ENCODE measurements around the gene HERPUD1. TPM values are rescaled to one million over a fixed set of nuclear protein-coding genes. Genes with fewer than 3 reads are reported as not detected.

HERPUD1 gene
- polyA plus RNA-seq, 1 of the 3 experiments (the other 2 are of a cell fraction), result 46.3 TPM

DNA sequence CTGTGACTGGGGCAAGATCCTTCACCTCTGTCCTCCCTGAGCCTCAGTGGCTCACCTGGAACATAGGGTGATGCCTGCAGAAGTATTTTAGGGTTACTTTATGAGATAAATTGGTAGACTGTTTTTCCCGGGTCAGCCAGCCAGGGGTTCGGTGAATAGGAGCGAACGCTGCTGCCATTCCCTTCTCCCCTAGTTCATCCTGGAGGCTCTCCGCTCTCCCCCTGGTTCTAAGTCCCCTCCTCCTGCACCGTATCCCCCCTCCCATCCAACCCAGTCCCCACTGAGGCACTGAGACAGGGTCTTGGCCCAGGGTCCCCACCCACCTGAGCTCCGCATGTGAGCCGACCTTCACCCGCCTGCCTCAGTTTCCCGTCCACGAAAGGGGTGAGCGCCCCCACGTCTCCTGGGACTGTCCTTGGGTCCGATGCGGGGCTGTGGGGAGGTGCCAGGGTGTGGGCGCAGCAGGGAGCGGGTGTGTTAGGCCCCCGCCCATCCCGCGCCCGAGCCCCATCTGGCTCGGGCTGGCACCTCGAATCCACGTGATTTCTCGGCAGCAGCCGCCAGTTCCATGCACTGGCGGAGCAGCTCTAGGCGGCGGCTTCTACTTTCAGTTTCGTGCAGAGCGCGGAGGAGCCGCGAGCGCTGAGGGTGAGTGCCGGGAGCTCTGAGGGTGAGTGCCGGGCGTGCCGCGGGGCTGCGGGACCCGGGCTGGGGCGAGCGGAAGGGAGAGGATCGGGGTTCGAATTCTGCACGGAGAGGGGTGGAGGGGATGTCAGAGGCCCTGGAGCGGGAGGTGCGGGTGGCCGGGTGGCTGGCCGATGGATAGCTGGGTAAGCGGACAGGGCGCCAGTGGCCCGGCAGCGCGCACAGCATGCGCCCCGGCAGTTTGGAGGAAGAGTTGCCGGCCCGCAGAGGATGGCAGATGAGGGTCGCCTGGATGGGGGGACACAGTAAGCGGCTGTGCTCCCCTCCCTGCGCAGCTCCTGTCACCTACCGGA, 57.3 kb downstream of the HERPUD1 start, which contains the start of gene NLRC5 (continued):
- TF ChIP-seq RAD21 (IDR thresholded peaks at IDR 0.05; ENCODE audit: low read length) (peak; percentile 12; the same call in 1 of the 2 replicates), TEAD4 (IDR thresholded peaks at IDR 0.05; ENCODE audit: borderline replicate concordance, insufficient read depth) (no peak), MXI1 (IDR thresholded peaks at IDR 0.05; ENCODE audit: low read depth, low read length) (peak; percentile 94), YY1 (IDR thresholded peaks at IDR 0.05; ENCODE audit: low read depth) (0 out of 2 replicates have a peak, but pooled peaks have one; percentile 25), USF1 (IDR thresholded peaks at IDR 0.05; ENCODE audit: borderline replicate concordance, low read depth) (peak; percentile 82), FOXM1 (IDR thresholded peaks at IDR 0.05; ENCODE audit: low read depth) (no peak)

DNA sequence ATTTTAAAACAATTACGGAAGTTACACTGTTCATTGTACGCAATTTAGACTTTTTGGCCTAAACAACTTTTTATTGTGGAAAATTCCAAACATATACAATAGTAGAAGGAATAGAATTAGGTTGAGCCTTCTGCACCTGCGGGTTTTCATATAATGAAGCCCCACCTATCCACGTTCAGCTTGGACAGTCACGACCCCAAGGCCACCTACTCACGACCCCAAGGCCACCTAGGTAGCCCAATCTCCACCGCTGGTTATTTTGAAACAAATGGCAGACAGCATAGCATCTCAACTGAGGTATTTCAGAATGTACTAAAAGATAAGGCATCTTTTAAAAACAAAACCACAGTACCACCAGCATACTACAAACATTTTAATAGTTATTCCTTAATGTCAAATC, 58.0 kb downstream of the HERPUD1 start:
- Histone ChIP-seq H4K20me1 (ENCODE audit: insufficient read depth) (no peaks in the 10 kb centered on the region), H3K36me3 (replicated peaks in 1 of 2; ENCODE audit: control insufficient read depth in 1 of 2, insufficient read depth in 2 of 2, low read length in 1 of 2) (no peaks in the 10 kb centered on the region), H3F3A (replicated peaks; ENCODE audit: insufficient read depth) (no peaks in the 10 kb centered on the region), H3K4me1 (ENCODE audit: control insufficient read depth in 1 of 2, insufficient read depth in 2 of 2, low read depth in 1 of 2, low read length in 1 of 2) (peaks cover 12 to 19% of the 10 kb centered on the region in 2 experiments; a peak in 2 of 4 replicates), H2AFZ (ENCODE audit: low read depth) (peak overlapping the region; percentile 96), H3K27me3 (ENCODE audit: insufficient read depth) (no peaks in the 10 kb centered on the region), H3K9me3 (no peaks in the 10 kb centered on the region), H3K4me3 (ENCODE audit: low read depth in 2 of 2, low read length in 1 of 2) (peak overlapping the region; percentile 64 to 86), H3K27ac (ENCODE audit: low read depth in 2 of 2, low read length in 1 of 2) (0 out of 4 replicates have a peak overlapping the region, but pooled peaks of 1 of the 2 experiments have one; percentile 39), H3K4me2 (peak overlapping the region; percentile 93), H3K9ac (peak overlapping the region; percentile 74; the same call in 1 of the 2 replicates), H3K79me2 (ENCODE audit: insufficient read depth) (no peaks in the 10 kb centered on the region), H3K9me2 (no peaks in the 10 kb centered on the region)
- 80% methylated on average over 7 of the region's 7 CpGs for WGBS (ENCODE audit: low lambda C conversion rate)
- TF ChIP-seq, protein P1, sequence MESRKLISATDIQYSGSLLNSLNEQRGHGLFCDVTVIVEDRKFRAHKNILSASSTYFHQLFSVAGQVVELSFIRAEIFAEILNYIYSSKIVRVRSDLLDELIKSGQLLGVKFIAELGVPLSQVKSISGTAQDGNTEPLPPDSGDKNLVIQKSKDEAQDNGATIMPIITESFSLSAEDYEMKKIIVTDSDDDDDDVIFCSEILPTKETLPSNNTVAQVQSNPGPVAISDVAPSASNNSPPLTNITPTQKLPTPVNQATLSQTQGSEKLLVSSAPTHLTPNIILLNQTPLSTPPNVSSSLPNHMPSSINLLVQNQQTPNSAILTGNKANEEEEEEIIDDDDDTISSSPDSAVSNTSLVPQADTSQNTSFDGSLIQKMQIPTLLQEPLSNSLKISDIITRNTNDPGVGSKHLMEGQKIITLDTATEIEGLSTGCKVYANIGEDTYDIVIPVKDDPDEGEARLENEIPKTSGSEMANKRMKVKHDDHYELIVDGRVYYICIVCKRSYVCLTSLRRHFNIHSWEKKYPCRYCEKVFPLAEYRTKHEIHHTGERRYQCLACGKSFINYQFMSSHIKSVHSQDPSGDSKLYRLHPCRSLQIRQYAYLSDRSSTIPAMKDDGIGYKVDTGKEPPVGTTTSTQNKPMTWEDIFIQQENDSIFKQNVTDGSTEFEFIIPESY (IDR thresholded peaks at IDR 0.05; ENCODE audit: borderline replicate concordance, low read depth), result no peak
- TF ChIP-seq FOXM1 (IDR thresholded peaks at IDR 0.05; ENCODE audit: low read depth) (no peak), RXRA (IDR thresholded peaks at IDR 0.05; ENCODE audit: borderline replicate concordance, low read depth) (no peak), GABPA (IDR thresholded peaks at IDR 0.05; ENCODE audit: low read depth) (no peak), SIN3A (IDR thresholded peaks at IDR 0.05; ENCODE audit: borderline replicate concordance, low read depth, low read length) (no peak), USF1 (IDR thresholded peaks at IDR 0.05; ENCODE audit: borderline replicate concordance, low read depth) (no peak), FOSL2 (IDR thresholded peaks at IDR 0.05; ENCODE audit: borderline replicate concordance, low read depth) (no peak), TEAD4 (IDR thresholded peaks at IDR 0.05; ENCODE audit: borderline replicate concordance, insufficient read depth) (no peak), MEF2A (IDR thresholded peaks at IDR 0.05; ENCODE audit: borderline replicate concordance, low read depth) (no peak), GATA2 (CRISPR knock-in tag; IDR thresholded peaks at IDR 0.05) (no peak), USF2 (IDR thresholded peaks at IDR 0.05; ENCODE audit: borderline replicate concordance, low read depth, low read length) (no peak), CHD2 (IDR thresholded peaks at IDR 0.05; ENCODE audit: low read length, partially characterized antibody) (no peak), YY1 (IDR thresholded peaks at IDR 0.05; ENCODE audit: low read depth) (no peak), MXI1 (IDR thresholded peaks at IDR 0.05; ENCODE audit: low read depth, low read length) (no peak), JUND (IDR thresholded peaks at IDR 0.05) (no peak)
- TF ChIP-seq, protein P2, sequence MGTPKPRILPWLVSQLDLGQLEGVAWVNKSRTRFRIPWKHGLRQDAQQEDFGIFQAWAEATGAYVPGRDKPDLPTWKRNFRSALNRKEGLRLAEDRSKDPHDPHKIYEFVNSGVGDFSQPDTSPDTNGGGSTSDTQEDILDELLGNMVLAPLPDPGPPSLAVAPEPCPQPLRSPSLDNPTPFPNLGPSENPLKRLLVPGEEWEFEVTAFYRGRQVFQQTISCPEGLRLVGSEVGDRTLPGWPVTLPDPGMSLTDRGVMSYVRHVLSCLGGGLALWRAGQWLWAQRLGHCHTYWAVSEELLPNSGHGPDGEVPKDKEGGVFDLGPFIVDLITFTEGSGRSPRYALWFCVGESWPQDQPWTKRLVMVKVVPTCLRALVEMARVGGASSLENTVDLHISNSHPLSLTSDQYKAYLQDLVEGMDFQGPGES (IDR thresholded peaks at IDR 0.05; ENCODE audit: low read depth, low read length), result no peak
- ChIA-PET POLR2A (interaction anchor here (0.6 kb wide), 1 partner anchor 24 kb away, joined by 4 read pairs; no protein-coding TSS in a partner anchor), CTCF (interaction anchor here (0.7 to 1.5 kb wide), 4 partner anchors 9 to 33 kb away, joined by 3 to 4 read pairs (median 3); no protein-coding TSS in a partner anchor)
- no peak for DNase-seq

All from SK-N-SH (cell line).